NCI-H2081 treated with DMSO at 0.1 percent for 48 hours (cell line): ENCODE results near the gene CHN1.

Experiments
- DNase-seq: peaks from one replicate; lab custom pipeline; 2025; lab: John Stamatoyannopoulos, UW

The CHN1 gene

GRCh38 chr2:174971868-174972781 is 33.1 kb downstream of the CHN1 start:
- DNase-seq, result no peak

- no peak for DNase-seq
These were observed 35.1 kb downstream of the CHN1 start for GRCh38 chr2:174970092-174970491.

GRCh38 chr2:174969091-174969734 is 36.0 kb downstream of the CHN1 start:
- DNase-seq, result no peak

- DNase-seq, result no peak
These were observed 37.4 kb downstream of the CHN1 start for GRCh38 chr2:174967691-174968260.

- no peak for DNase-seq
These were observed 38.1 kb downstream of the CHN1 start for GRCh38 chr2:174967086-174967485.

GRCh38 chr2:174965992-174966744 is 39.0 kb downstream of the CHN1 start:
- peak; percentile 7 for DNase-seq

GRCh38 chr2:174965551-174965950 is 39.6 kb downstream of the CHN1 start:
- DNase-seq, result no peak

GRCh38 chr2:174964404-174964803 is 40.8 kb downstream of the CHN1 start:
- no peak for DNase-seq

GRCh38 chr2:174963437-174964400 is 41.5 kb downstream of the CHN1 start:
- no peak for DNase-seq

GRCh38 chr2:174959787-174960186 is 45.4 kb downstream of the CHN1 start:
- DNase-seq, result no peak

GRCh38 chr2:174957050-174957449 is 48.1 kb downstream of the CHN1 start:
- no peak for DNase-seq

- no peak for DNase-seq
These were observed 52.6 kb downstream of the CHN1 start for GRCh38 chr2:174952607-174953006.

GRCh38 chr2:174951745-174952144 is 53.4 kb downstream of the CHN1 start:
- no peak for DNase-seq

GRCh38 chr2:174949988-174950687 is 55.0 kb downstream of the CHN1 start:
- no peak for DNase-seq

GRCh38 chr2:174945601-174946260 is 59.5 kb downstream of the CHN1 start:
- no peak for DNase-seq

GRCh38 chr2:174939046-174939445 is 66.1 kb downstream of the CHN1 start:
- no peak for DNase-seq

- DNase-seq, result no peak
These were observed 73.5 kb downstream of the CHN1 start for GRCh38 chr2:174931724-174932123.

GRCh38 chr2:174929786-174930185 is 75.4 kb downstream of the CHN1 start:
- DNase-seq, result no peak

GRCh38 chr2:174925046-174925784 is 80.0 kb downstream of the CHN1 start:
- DNase-seq, result no peak
